Ovary (tissue), 3 donors: ENCODE data around the gene NGEF.

Experiments used
- CTCF ChIP-seq, 3 donors: fragments of 450-650 bp in 2 of 3; fragments of 200-600 bp in 1 of 3; IDR thresholded peaks; one replicate each; pipeline versions ENCODE4 v1.5.1 to v1.8.0; 2016 to 2022; ENCODE audit warnings: antibody characterized with exemption in 3 of 3, mild to moderate bottlenecking in 1 of 3
- EP300 ChIP-seq: sonication (generic); formaldehyde crosslinking; IDR thresholded peaks from one replicate; pipeline ENCODE4 v1.6.1; 2017; ENCODE audit warnings: antibody characterized with exemption
- donor health status: DM: no; HTN: no; CAD: no.

- no peak for TF ChIP-seq EP300
- TF ChIP-seq CTCF (IDR thresholded peaks at IDR 0.05): no peak
Measured at GRCh38 chr2:232889876-232890401, 123.1 kb downstream of the NGEF start.
